Daoy (cell line): ENCODE data around the gene FAHD1. TPM values are rescaled to one million over a fixed set of nuclear protein-coding genes. Genes with fewer than 3 reads are reported as not detected.
A peak's percentile ranks its signal among the peaks of the same experiment; 100 is the strongest.

Experiments used
- DNase-seq: peaks from one replicate; pipeline ENCODE4 v3.0.0-alpha.2; 2015; ENCODE audit warnings: low read depth
- total RNA-seq: library from RNA; depleted of rRNA; stranded (reverse); fragments of >200 nt; shearing (Covaris generic); gene quantifications from 2 replicates; pipeline ENCODE4 v1.2.3, GENCODE V29; 2014; rRNA removed

The FAHD1 gene
- total RNA-seq: 26.6 and 50.7 TPM in 2 replicates

- DNase-seq: peak; percentile 95
Measured at GRCh38 chr16:1826691-1827573, at the start of gene FAHD1, which contains the start of gene HAGH. Gene FAHD1 (plus strand): TSS chr16:1827206. CDS start chr16:1827239, 33 bp downstream. Gene HAGH (minus strand): TSS chr16:1826825. CDS start chr16:1826787, 38 bp downstream.

GRCh38 chr16:1777375-1778199 lies 49.4 kb upstream of the FAHD1 start:
- no peak for DNase-seq

GRCh38 chr16:1778200-1779179 lies 48.5 kb upstream of the FAHD1 start:
- DNase-seq: no peak

GRCh38 chr16:1779234-1779701 lies 47.7 kb upstream of the FAHD1 start:
- DNase-seq: no peak

GRCh38 chr16:1779741-1780676 lies 47.0 kb upstream of the FAHD1 start:
- DNase-seq: no peak

GRCh38 chr16:1780677-1781072 lies 46.3 kb upstream of the FAHD1 start:
- no peak for DNase-seq

- DNase-seq: no peak
Measured at GRCh38 chr16:1781254-1781653, 45.8 kb upstream of the FAHD1 start.

- DNase-seq: peak; percentile 27
Measured at GRCh38 chr16:1781758-1782407, 45.1 kb upstream of the FAHD1 start.

GRCh38 chr16:1782408-1783264 lies 44.4 kb upstream of the FAHD1 start, which contains the start of the genes NUBP2 and SPSB3:
Gene NUBP2 (plus strand): TSS chr16:1782960. CDS start chr16:1783021, 61 bp downstream.
Gene SPSB3 (minus strand): TSS chr16:1782571. CDS start chr16:1781483, 1,088 bp downstream.
- peak; percentile 100 for DNase-seq

GRCh38 chr16:1784977-1785845 lies 41.8 kb upstream of the FAHD1 start:
- peak; percentile 0 for DNase-seq

GRCh38 chr16:1785846-1786170 lies 41.2 kb upstream of the FAHD1 start:
- DNase-seq: no peak

GRCh38 chr16:1786242-1787055 lies 40.6 kb upstream of the FAHD1 start:
- DNase-seq: peak; percentile 2

GRCh38 chr16:1787056-1787321 lies 40.0 kb upstream of the FAHD1 start:
- DNase-seq: peak; percentile 0

- DNase-seq: peak; percentile 1
Measured at GRCh38 chr16:1787322-1788094, 39.5 kb upstream of the FAHD1 start.

GRCh38 chr16:1788095-1788707 lies 38.8 kb upstream of the FAHD1 start:
- DNase-seq: peak; percentile 0

GRCh38 chr16:1788708-1789100 lies 38.3 kb upstream of the FAHD1 start:
- DNase-seq: peak; percentile 1
